GM12874 (cell line): ENCODE data around the gene BCLAF1.

ENCODE experiments used
- TF ChIP-seq, protein P1 (sequence below): IDR thresholded peaks from 2 replicates; pipeline ENCODE4 v1.5.1; 2011; ENCODE audit warnings: low read depth, mild to moderate bottlenecking, control low read depth, low read length, moderate library complexity; ENCODE audit not compliant: insufficient read depth

The BCLAF1 gene

DNA sequence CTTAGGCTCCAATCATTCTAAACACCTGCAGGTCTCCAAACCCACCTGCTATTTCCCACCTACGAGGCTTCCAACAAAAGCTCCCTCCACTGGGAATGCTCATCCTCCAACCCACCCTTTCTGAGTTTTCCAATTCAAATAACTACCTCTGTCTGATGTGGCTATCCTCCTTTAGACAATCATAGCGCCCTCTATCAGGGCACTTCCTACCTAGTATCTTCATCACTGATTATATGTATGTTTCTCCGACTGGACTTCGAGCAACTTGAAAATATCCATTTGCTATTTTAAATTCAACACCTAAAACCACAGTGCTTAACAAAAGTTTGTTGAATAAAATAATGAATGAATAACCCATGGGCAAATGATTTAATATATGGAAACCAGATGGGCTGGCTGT, 80.9 kb downstream of the BCLAF1 start:
- TF ChIP-seq, protein P1, sequence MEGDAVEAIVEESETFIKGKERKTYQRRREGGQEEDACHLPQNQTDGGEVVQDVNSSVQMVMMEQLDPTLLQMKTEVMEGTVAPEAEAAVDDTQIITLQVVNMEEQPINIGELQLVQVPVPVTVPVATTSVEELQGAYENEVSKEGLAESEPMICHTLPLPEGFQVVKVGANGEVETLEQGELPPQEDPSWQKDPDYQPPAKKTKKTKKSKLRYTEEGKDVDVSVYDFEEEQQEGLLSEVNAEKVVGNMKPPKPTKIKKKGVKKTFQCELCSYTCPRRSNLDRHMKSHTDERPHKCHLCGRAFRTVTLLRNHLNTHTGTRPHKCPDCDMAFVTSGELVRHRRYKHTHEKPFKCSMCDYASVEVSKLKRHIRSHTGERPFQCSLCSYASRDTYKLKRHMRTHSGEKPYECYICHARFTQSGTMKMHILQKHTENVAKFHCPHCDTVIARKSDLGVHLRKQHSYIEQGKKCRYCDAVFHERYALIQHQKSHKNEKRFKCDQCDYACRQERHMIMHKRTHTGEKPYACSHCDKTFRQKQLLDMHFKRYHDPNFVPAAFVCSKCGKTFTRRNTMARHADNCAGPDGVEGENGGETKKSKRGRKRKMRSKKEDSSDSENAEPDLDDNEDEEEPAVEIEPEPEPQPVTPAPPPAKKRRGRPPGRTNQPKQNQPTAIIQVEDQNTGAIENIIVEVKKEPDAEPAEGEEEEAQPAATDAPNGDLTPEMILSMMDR = no peak
